WI38 (cell line): ENCODE measurements around the gene C2CD4A.
"Not testable (repeated sequence)": the region's sequence is repeated elsewhere in the genome, so short reads cannot be mapped to it uniquely, and the experiment has no call there.

Experiments
- H3K4me3 ChIP-seq: 2 replicates; pipeline ENCODE4 v1.5.1; 2011; ENCODE audit warnings: low read depth, mild to moderate bottlenecking, control low read depth, low read length
- TF ChIP-seq, protein P1 (sequence below): IDR thresholded peaks from 2 replicates; pipeline ENCODE4 v1.5.1; 2012; ENCODE audit warnings: low read depth, mild to moderate bottlenecking, control low read depth, low read length

Gene C2CD4A

DNA sequence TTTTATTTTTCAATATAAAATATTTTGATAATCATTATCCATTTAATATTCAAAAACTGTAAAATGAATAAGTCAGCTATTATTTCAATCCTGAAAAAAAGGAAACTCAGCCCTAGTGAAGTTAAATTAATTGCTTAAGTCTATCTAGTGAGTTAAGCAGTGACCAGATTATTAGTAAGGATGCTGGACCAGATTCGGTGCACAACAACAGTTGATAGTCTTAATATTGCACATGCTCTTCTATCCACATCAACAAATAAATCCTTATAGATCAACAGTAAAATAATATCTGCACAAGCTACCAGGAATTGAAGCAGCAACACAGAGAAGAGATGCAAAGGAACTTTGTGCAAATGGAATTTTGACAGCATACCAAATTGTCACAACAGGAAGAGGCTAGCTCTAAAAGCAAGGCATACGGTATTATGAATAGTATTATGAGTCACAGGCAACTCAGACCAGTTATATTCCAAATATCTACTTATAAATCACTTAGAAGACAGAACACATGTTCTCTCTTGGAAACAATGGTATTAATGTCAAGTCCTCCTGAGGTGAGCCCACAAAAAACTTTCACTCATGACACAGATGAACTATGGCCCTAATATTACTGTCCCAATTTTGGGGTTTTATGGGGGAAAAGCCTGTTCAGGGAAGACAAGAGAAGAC, 31.4 kb upstream of the C2CD4A start:
- H3K4me3 ChIP-seq: no peak overlapping the region
- TF ChIP-seq, protein P1, sequence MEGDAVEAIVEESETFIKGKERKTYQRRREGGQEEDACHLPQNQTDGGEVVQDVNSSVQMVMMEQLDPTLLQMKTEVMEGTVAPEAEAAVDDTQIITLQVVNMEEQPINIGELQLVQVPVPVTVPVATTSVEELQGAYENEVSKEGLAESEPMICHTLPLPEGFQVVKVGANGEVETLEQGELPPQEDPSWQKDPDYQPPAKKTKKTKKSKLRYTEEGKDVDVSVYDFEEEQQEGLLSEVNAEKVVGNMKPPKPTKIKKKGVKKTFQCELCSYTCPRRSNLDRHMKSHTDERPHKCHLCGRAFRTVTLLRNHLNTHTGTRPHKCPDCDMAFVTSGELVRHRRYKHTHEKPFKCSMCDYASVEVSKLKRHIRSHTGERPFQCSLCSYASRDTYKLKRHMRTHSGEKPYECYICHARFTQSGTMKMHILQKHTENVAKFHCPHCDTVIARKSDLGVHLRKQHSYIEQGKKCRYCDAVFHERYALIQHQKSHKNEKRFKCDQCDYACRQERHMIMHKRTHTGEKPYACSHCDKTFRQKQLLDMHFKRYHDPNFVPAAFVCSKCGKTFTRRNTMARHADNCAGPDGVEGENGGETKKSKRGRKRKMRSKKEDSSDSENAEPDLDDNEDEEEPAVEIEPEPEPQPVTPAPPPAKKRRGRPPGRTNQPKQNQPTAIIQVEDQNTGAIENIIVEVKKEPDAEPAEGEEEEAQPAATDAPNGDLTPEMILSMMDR: no peak

DNA sequence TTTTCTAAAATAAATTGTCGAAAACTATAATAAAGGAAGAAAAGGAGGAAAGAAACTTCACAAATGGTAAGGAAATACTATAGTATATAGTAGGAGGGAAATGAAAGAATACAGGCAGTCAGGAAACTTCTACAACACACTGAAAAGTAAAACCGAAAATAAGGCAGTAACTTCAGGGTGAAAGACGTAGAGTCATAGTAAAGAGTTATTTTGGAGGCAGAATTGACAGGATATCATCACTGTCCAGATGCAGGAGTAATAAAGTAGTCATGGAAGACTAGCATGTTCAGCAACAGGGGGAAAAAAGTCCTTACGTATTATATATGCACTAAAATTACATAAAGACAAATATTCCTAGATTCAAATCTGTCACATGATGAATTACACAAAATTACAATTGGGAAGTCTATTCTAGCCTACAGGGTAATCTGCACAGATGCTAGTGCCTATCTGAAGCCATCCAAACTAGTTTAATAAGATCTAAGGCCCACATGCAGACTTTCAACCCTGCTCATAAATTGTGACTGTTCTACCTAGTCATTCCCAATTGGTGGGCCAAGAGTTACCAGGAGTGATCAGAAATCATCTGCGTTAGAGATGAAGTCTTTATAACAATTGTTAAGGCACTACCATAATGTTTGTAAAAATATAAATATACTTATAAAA, 20.6 kb upstream of the C2CD4A start:
- TF ChIP-seq, protein P1: no peak
- H3K4me3 ChIP-seq: no peak overlapping the region

DNA sequence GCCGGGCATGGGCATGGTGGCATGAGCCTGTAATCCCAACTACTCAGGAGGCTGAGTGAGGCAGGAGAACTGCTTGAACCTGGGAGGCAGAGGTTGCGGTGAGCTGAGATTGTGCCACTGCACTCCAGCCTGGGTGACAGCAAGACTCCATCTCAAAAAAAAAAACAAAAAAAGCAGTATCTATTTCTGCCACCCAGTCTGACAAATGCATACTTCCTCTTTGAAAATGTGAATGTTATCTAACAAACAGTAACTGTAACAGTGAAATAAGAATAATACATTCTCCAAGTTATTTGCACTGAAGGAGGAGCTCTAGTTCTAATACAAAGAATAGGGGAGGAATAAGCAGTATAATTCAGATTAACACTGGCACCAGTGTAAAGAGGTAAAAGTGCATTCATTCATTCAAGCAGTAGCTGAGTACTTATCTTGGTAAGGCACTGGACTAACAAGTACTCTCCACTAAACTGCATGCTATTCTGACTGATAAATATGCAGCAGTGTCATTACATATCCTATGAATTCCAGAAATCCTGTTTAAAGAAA, 19.4 kb upstream of the C2CD4A start:
- no peak overlapping the region for H3K4me3 ChIP-seq
- TF ChIP-seq, protein P1: no peak

DNA sequence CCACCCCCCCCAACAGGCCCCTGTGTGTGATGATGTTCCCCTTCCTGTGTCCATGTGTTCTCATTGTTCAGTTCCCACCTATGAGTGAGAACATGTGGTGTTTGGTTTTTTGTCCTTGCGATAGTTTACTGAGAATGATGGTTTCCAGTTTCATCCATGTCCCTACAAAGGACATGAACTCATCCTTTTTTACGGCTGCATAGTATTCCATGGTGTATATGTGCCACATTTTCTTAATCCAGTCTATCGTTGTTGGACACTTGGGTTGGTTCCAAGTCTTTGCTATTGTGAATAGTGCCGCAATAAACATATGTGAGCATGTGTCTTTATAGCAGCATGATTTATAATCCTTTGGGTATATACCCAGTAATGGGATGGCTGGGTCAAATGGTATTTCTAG, 18.5 kb upstream of the C2CD4A start:
- not testable (repeated sequence) for H3K4me3 ChIP-seq

DNA sequence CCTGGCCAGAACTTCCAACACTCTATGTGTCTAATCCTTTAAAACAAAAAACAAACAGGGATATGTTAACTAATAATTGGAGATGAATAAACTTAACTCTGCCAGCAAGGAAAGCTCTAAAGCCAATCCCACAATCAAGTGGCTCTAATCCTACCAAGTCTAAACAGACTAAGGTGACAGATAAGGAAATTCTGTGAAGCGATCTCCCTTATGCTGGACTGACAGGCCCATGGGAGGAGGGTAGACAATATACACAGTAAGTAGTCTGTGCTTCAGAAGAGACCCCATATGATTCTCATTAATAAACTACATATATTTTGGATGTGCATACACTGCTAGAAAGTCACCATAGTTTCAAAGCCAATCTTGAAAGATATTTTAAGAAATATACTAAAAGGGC, 16.7 kb upstream of the C2CD4A start:
- H3K4me3 ChIP-seq: no peak overlapping the region
- TF ChIP-seq, protein P1: no peak

DNA sequence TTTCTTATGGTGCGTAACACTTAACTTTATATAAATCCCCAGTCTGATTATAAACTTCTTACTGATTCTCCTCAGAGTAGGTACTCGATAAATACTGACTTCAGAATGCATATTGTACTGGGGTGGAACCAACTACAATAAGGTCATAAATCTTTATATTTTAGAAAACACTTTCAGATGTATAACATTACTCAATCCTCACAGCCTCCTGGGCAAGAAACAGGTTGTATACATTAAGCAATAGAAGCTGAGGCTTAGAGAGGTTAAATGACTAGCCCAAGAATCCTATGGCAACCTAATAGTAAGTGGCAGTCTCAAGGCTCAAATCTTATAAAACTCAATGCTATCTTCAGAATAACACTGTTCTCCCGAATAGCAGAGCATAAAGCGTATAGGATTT, 15.6 kb upstream of the C2CD4A start:
- TF ChIP-seq, protein P1: no peak
- no peak overlapping the region for H3K4me3 ChIP-seq

DNA sequence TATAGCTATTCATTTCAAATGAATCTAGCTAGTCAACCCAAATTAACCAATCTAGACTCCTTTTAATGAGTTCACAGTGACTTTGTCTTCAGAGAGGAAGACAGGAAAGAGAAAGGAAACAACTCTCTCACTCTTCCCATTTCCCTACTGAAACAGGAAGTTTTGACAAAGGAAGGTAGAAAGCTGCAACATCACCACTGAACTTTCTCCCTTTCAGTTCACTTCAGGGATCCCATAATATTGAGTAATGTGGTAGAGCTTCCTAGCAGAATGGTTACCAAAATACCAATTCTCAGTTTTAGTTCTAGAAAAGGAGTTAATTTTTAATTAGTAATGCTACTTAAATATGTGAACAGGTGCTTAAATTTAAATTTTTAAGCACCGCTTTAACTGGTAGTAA, 14.1 kb upstream of the C2CD4A start:
- no peak overlapping the region for H3K4me3 ChIP-seq
- TF ChIP-seq, protein P1: no peak
